GM12878 (cell line): Measurements from ENCODE around the gene BICRAL. TPM values are rescaled to one million over a fixed set of nuclear protein-coding genes. Genes with fewer than 3 reads are reported as not detected.

Experiments used
- polyA plus RNA-seq, 11 experiments: library from polyadenylated mRNA; depleted of rRNA in 4 of 11; unstranded in 6 of 11; stranded (reverse) in 5 of 11; fragments of >200 nt; fragmentation: Nextera tagmentation in 4 of 11; fragmentation: Illumina TruSeq in 1 of 11; extraction: Ambion mirVana in 4 of 11; extraction: Trizol in 1 of 11; gene quantifications; 1 replicate in 1 of 11; 2 replicates in 10 of 11; pipeline versions ENCODE4 v1.2.1 to v1.2.3, GENCODE V29; 2011 to 2016; ENCODE audit warnings: inconsistent platforms in 2 of 11, missing spikeins in 2 of 11, low read depth in 1 of 11
- total RNA-seq, 4 experiments: library from RNA; depleted of rRNA in 3 of 4; stranded (reverse); fragments of >200 nt in 3 of 4; fragmentation: Illumina TruSeq in 1 of 4; extraction: Trizol in 1 of 4; gene quantifications; 2 replicates each; pipeline versions ENCODE4 v1.2.1 to v1.2.3, GENCODE V29; 2013 to 2021

The BICRAL gene
- total and polyA plus RNA-seq, 10 of the 15 experiments (the other 5 are each of a cell fraction or from before 2014, with no cell fraction given), result 1.9 to 16.6 (median 8.5) TPM

Other genes starting within 250 kb of the BICRAL start
Only the 7 nearest of the 12 such genes appear.
- not detected in 2 replicates for gene PRPH2, start 59.5 kb upstream of the BICRAL start, total RNA-seq (2014; rRNA removed)
- gene PRPH2, start 59.5 kb upstream of the BICRAL start, total RNA-seq (2014; rRNA removed; fragmentation: Illumina TruSeq; extraction: Trizol), result not detected in 2 replicates
- gene PRPH2, start 59.5 kb upstream of the BICRAL start, total RNA-seq (2021), result not detected in 2 replicates
- not detected in 2 replicates for gene PRPH2, start 59.5 kb upstream of the BICRAL start, polyA plus RNA-seq (2011; rRNA removed)
- not detected in 2 replicates for gene PRPH2, start 59.5 kb upstream of the BICRAL start, polyA plus RNA-seq (2014; fragmentation: Illumina TruSeq; extraction: Trizol)
- under 1 TPM in 1 of 2 experiments, not detected in 1; 0.08 TPM for gene PRPH2, start 59.5 kb upstream of the BICRAL start, polyA plus RNA-seq (2014; fragmentation: Nextera tagmentation; extraction: Ambion mirVana)
- not detected in 2 replicates for gene PRPH2, start 59.5 kb upstream of the BICRAL start, polyA plus RNA-seq (2014; rRNA removed)
- not detected for gene PRPH2, start 59.5 kb upstream of the BICRAL start, polyA plus RNA-seq (2016; fragmentation: Nextera tagmentation; extraction: Ambion mirVana)
- gene TBCC, start 35.9 kb upstream of the BICRAL start, total RNA-seq (2014; rRNA removed), result 35.4 and 39.0 TPM in 2 replicates
- gene TBCC, start 35.9 kb upstream of the BICRAL start, total RNA-seq (2014; rRNA removed; fragmentation: Illumina TruSeq; extraction: Trizol), result 18.5 and 19.3 TPM in 2 replicates
- gene TBCC, start 35.9 kb upstream of the BICRAL start, total RNA-seq (2021), result 18.5 and 21.3 TPM in 2 replicates
- 10.1 and 16.7 TPM in 2 replicates for gene TBCC, start 35.9 kb upstream of the BICRAL start, polyA plus RNA-seq (2011; rRNA removed)
- 9.1 and 14.2 TPM in 2 replicates for gene TBCC, start 35.9 kb upstream of the BICRAL start, polyA plus RNA-seq (2014; fragmentation: Illumina TruSeq; extraction: Trizol)
- gene TBCC, start 35.9 kb upstream of the BICRAL start, polyA plus RNA-seq (2014; fragmentation: Nextera tagmentation; extraction: Ambion mirVana), result 1 to 10 TPM; 2.5 to 6.3 TPM
- gene TBCC, start 35.9 kb upstream of the BICRAL start, polyA plus RNA-seq (2014; rRNA removed), result 22.7 and 26.0 TPM in 2 replicates
- gene TBCC, start 35.9 kb upstream of the BICRAL start, polyA plus RNA-seq (2016; fragmentation: Nextera tagmentation; extraction: Ambion mirVana), result 10 to 100 TPM; 40.1 to 41.9 TPM
- 98.0 and 111 TPM in 2 replicates for gene RPL7L1, start 97.6 kb downstream of the BICRAL start, total RNA-seq (2014; rRNA removed)
- 142 and 143 TPM in 2 replicates for gene RPL7L1, start 97.6 kb downstream of the BICRAL start, total RNA-seq (2014; rRNA removed; fragmentation: Illumina TruSeq; extraction: Trizol)
- 79.5 and 85.3 TPM in 2 replicates for gene RPL7L1, start 97.6 kb downstream of the BICRAL start, total RNA-seq (2021)
- 54.1 and 71.8 TPM in 2 replicates for gene RPL7L1, start 97.6 kb downstream of the BICRAL start, polyA plus RNA-seq (2011; rRNA removed)
- 154 and 200 TPM in 2 replicates for gene RPL7L1, start 97.6 kb downstream of the BICRAL start, polyA plus RNA-seq (2014; fragmentation: Illumina TruSeq; extraction: Trizol)
- 100 to 1,000 TPM in 1 of 2 experiments, 10 to 100 TPM in 1; 98.2 to 119 TPM for gene RPL7L1, start 97.6 kb downstream of the BICRAL start, polyA plus RNA-seq (2014; fragmentation: Nextera tagmentation; extraction: Ambion mirVana)
- gene RPL7L1, start 97.6 kb downstream of the BICRAL start, polyA plus RNA-seq (2014; rRNA removed), result 78.9 and 83.8 TPM in 2 replicates
- gene RPL7L1, start 97.6 kb downstream of the BICRAL start, polyA plus RNA-seq (2016; fragmentation: Nextera tagmentation; extraction: Ambion mirVana), result 100 to 1,000 TPM; 109 to 119 TPM
- gene PTCRA, start 134.0 kb downstream of the BICRAL start, total RNA-seq (2014; rRNA removed), result 0.54 TPM in 1 of 2 replicates, not detected in the other
- 0.18 and 0.23 TPM in 2 replicates for gene PTCRA, start 134.0 kb downstream of the BICRAL start, total RNA-seq (2014; rRNA removed; fragmentation: Illumina TruSeq; extraction: Trizol)
- gene PTCRA, start 134.0 kb downstream of the BICRAL start, total RNA-seq (2021), result 0.24 and 0.44 TPM in 2 replicates
- gene PTCRA, start 134.0 kb downstream of the BICRAL start, polyA plus RNA-seq (2011; rRNA removed), result not detected in 2 replicates
- 0.10 TPM in 1 of 2 replicates, not detected in the other for gene PTCRA, start 134.0 kb downstream of the BICRAL start, polyA plus RNA-seq (2014; fragmentation: Illumina TruSeq; extraction: Trizol)
- under 1 TPM in 1 of 2 experiments, not detected in 1; 0.14 TPM for gene PTCRA, start 134.0 kb downstream of the BICRAL start, polyA plus RNA-seq (2014; fragmentation: Nextera tagmentation; extraction: Ambion mirVana)
- 0.16 and 1.1 TPM in 2 replicates for gene PTCRA, start 134.0 kb downstream of the BICRAL start, polyA plus RNA-seq (2014; rRNA removed)
- gene PTCRA, start 134.0 kb downstream of the BICRAL start, polyA plus RNA-seq (2016; fragmentation: Nextera tagmentation; extraction: Ambion mirVana), result under 1 TPM in 1 of 2 experiments, not detected in 1; 0.20 TPM
- 54.8 and 54.9 TPM in 2 replicates for gene CNPY3, start 147.4 kb downstream of the BICRAL start, total RNA-seq (2014; rRNA removed)
- 49.2 and 51.3 TPM in 2 replicates for gene CNPY3, start 147.4 kb downstream of the BICRAL start, total RNA-seq (2014; rRNA removed; fragmentation: Illumina TruSeq; extraction: Trizol)
- gene CNPY3, start 147.4 kb downstream of the BICRAL start, total RNA-seq (2021), result 87.3 and 87.9 TPM in 2 replicates
- gene CNPY3, start 147.4 kb downstream of the BICRAL start, polyA plus RNA-seq (2011; rRNA removed), result 51.1 and 64.8 TPM in 2 replicates
- gene CNPY3, start 147.4 kb downstream of the BICRAL start, polyA plus RNA-seq (2014; fragmentation: Illumina TruSeq; extraction: Trizol), result 38.9 and 82.4 TPM in 2 replicates
- 10 to 100 TPM in 1 of 2 experiments, 1 to 10 TPM in 1; 7.2 to 14.6 TPM for gene CNPY3, start 147.4 kb downstream of the BICRAL start, polyA plus RNA-seq (2014; fragmentation: Nextera tagmentation; extraction: Ambion mirVana)
- 85.7 and 93.8 TPM in 2 replicates for gene CNPY3, start 147.4 kb downstream of the BICRAL start, polyA plus RNA-seq (2014; rRNA removed)
- 100 to 1,000 TPM in 1 of 2 experiments, 10 to 100 TPM in 1; 99.9 to 102 TPM for gene CNPY3, start 147.4 kb downstream of the BICRAL start, polyA plus RNA-seq (2016; fragmentation: Nextera tagmentation; extraction: Ambion mirVana)
- 0.16 and 0.62 TPM in 2 replicates for gene GNMT, start 178.7 kb downstream of the BICRAL start, total RNA-seq (2014; rRNA removed)
- 0.67 and 0.83 TPM in 2 replicates for gene GNMT, start 178.7 kb downstream of the BICRAL start, total RNA-seq (2014; rRNA removed; fragmentation: Illumina TruSeq; extraction: Trizol)
- gene GNMT, start 178.7 kb downstream of the BICRAL start, total RNA-seq (2021), result 0.74 and 1.2 TPM in 2 replicates
- 0.33 and 0.45 TPM in 2 replicates for gene GNMT, start 178.7 kb downstream of the BICRAL start, polyA plus RNA-seq (2011; rRNA removed)
- gene GNMT, start 178.7 kb downstream of the BICRAL start, polyA plus RNA-seq (2014; fragmentation: Illumina TruSeq; extraction: Trizol), result 1.1 TPM in 1 of 2 replicates, not detected in the other
- gene GNMT, start 178.7 kb downstream of the BICRAL start, polyA plus RNA-seq (2014; fragmentation: Nextera tagmentation; extraction: Ambion mirVana), result under 1 TPM; 0.35 TPM
- gene GNMT, start 178.7 kb downstream of the BICRAL start, polyA plus RNA-seq (2014; rRNA removed), result 0.27 and 0.77 TPM in 2 replicates
- under 1 TPM; 0.36 to 0.42 TPM for gene GNMT, start 178.7 kb downstream of the BICRAL start, polyA plus RNA-seq (2016; fragmentation: Nextera tagmentation; extraction: Ambion mirVana)
- 19.3 and 19.4 TPM in 2 replicates for gene PEX6, start 197.1 kb downstream of the BICRAL start, total RNA-seq (2014; rRNA removed)
- 6.2 and 6.4 TPM in 2 replicates for gene PEX6, start 197.1 kb downstream of the BICRAL start, total RNA-seq (2014; rRNA removed; fragmentation: Illumina TruSeq; extraction: Trizol)
- gene PEX6, start 197.1 kb downstream of the BICRAL start, total RNA-seq (2021), result 20.3 and 21.1 TPM in 2 replicates
- gene PEX6, start 197.1 kb downstream of the BICRAL start, polyA plus RNA-seq (2011; rRNA removed), result 2.0 and 3.1 TPM in 2 replicates
- gene PEX6, start 197.1 kb downstream of the BICRAL start, polyA plus RNA-seq (2014; fragmentation: Illumina TruSeq; extraction: Trizol), result 3.1 and 6.1 TPM in 2 replicates
- 1 to 10 TPM in 1 of 2 experiments, under 1 TPM in 1; 0.39 to 1.2 TPM for gene PEX6, start 197.1 kb downstream of the BICRAL start, polyA plus RNA-seq (2014; fragmentation: Nextera tagmentation; extraction: Ambion mirVana)
- 14.6 and 16.3 TPM in 2 replicates for gene PEX6, start 197.1 kb downstream of the BICRAL start, polyA plus RNA-seq (2014; rRNA removed)
- gene PEX6, start 197.1 kb downstream of the BICRAL start, polyA plus RNA-seq (2016; fragmentation: Nextera tagmentation; extraction: Ambion mirVana), result 1 to 10 TPM; 9.4 to 9.5 TPM